Right atrium auricular region (tissue), 2 donors: Measurements from ENCODE around the gene C9orf78. TPM values are rescaled to one million over a fixed set of nuclear protein-coding genes. Genes with fewer than 3 reads are reported as not detected.

ENCODE experiments used
- DNase-seq: peaks from one replicate; pipeline ENCODE4 v3.0.0-alpha.2; 2019; ENCODE audit warnings: low spot score
- H3K27ac ChIP-seq, 2 donors: fragments of 200-600 bp; sonication (generic); 1 replicate in 1 of 2; 2 replicates in 1 of 2; pipeline ENCODE4 v1.5.1; 2016 to 2019
- H3K27me3 ChIP-seq, 2 donors: fragments of 200-600 bp; sonication (generic); one replicate each; pipeline versions ENCODE4 v1.5.1 to v1.6.0; 2017 to 2019
- H3K36me3 ChIP-seq: fragments of 200-600 bp; sonication (generic); one replicate; pipeline ENCODE4 v1.5.1; 2016
- H3K4me1 ChIP-seq, 2 donors: fragments of 200-600 bp; sonication (generic); one replicate each; pipeline versions ENCODE4 v1.5.1 to v1.6.0; 2017 to 2019
- H3K4me3 ChIP-seq, 2 donors: fragments of 200-600 bp; sonication (generic); 1 replicate in 1 of 2; 2 replicates in 1 of 2; pipeline ENCODE4 v1.5.1; 2017 to 2019; ENCODE audit warnings: mild to moderate bottlenecking in 1 of 2, moderate library complexity in 1 of 2
- H3K9me3 ChIP-seq, 2 donors: fragments of 200-600 bp; sonication (generic); one replicate each; pipeline ENCODE4 v1.5.1; 2019
- total RNA-seq, 2 donors: library from RNA; depleted of rRNA; stranded (reverse); fragments of >200 nt; gene quantifications; one replicate each; pipeline ENCODE4 v1.1.0, GENCODE V29; 2016
- TF ChIP-seq, protein P1 (sequence below), 2 donors: fragments of 200-600 bp; sonication (generic); IDR thresholded peaks; one replicate each; pipeline ENCODE4 v1.5.1; 2019; ENCODE audit warnings: antibody characterized with exemption in 2 of 2

C9orf78 gene
- total RNA-seq, 2 donors from 2014 or later, result 43.1 to 67.2 TPM

DNA sequence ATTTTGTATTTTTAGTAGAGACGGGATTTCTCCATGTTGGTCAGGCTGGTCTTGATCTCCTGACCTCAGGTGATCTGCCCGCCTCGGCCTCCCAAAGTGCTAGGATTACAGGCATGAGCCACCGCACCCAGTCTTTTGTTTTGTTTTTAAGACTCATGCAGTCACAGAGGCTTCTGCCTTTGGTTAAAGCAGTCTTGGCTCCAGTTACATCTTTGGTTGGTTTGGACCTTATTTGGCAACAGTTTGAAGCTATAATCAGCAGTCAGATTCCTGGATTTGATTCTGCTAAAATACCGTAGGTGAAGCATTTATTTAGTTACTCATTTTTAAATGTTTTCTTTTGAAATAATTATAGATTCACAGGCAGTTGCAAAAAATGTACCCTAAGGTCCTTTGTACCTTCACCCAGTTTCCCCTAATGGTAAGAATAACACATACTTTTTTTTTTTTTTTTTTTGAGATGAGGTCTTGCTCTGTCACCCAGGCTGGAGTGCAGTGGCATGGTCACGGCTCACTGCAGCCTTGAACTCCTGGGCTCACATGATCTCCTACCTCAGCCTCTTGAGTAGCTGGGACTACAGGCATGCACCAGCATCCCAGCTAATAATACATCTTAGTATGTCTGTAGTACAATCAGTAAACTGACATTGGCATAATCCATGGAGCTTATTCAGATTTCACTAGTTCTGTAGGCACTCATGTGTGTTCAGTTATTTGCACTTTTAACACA lies 15.9 kb upstream of the C9orf78 start:
- peaks cover 39% of the 10 kb centered on the region for H3K36me3 ChIP-seq
- TF ChIP-seq, protein P1, sequence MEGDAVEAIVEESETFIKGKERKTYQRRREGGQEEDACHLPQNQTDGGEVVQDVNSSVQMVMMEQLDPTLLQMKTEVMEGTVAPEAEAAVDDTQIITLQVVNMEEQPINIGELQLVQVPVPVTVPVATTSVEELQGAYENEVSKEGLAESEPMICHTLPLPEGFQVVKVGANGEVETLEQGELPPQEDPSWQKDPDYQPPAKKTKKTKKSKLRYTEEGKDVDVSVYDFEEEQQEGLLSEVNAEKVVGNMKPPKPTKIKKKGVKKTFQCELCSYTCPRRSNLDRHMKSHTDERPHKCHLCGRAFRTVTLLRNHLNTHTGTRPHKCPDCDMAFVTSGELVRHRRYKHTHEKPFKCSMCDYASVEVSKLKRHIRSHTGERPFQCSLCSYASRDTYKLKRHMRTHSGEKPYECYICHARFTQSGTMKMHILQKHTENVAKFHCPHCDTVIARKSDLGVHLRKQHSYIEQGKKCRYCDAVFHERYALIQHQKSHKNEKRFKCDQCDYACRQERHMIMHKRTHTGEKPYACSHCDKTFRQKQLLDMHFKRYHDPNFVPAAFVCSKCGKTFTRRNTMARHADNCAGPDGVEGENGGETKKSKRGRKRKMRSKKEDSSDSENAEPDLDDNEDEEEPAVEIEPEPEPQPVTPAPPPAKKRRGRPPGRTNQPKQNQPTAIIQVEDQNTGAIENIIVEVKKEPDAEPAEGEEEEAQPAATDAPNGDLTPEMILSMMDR (IDR thresholded peaks at IDR 0.05), result no peak
- no peak for DNase-seq

DNA sequence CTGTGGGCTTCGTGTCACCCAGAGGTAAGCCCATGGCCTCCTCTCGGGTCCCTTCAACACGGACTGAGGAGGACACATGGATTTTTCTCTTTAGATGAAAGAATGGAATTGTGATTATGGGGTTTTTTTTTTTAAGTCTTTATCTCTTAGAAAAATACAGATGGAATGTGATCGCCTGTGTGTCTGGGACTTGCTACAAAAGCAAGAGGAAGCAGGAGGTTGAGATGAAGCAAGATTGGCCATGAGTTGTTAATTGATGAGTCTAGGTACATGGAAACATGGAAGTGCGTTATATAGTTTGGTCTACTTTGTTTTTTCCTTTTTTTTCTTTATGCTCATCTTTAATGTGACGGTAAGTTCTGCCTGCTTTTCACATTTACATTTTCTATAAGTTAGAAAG lies 14.8 kb upstream of the C9orf78 start:
- no peak for DNase-seq
- peaks cover 39% of the 10 kb centered on the region for H3K36me3 ChIP-seq

More for the DNA sequence above, 15.9 kb upstream of the C9orf78 start:
- Histone ChIP-seq H3K4me1 (no peaks in the 10 kb centered on the region), H3K9me3 (no peaks in the 10 kb centered on the region), H3K27me3 (no peaks in the 10 kb centered on the region), H3K27ac (no peak overlapping the region), H3K4me3 (no peak overlapping the region)

DNA sequence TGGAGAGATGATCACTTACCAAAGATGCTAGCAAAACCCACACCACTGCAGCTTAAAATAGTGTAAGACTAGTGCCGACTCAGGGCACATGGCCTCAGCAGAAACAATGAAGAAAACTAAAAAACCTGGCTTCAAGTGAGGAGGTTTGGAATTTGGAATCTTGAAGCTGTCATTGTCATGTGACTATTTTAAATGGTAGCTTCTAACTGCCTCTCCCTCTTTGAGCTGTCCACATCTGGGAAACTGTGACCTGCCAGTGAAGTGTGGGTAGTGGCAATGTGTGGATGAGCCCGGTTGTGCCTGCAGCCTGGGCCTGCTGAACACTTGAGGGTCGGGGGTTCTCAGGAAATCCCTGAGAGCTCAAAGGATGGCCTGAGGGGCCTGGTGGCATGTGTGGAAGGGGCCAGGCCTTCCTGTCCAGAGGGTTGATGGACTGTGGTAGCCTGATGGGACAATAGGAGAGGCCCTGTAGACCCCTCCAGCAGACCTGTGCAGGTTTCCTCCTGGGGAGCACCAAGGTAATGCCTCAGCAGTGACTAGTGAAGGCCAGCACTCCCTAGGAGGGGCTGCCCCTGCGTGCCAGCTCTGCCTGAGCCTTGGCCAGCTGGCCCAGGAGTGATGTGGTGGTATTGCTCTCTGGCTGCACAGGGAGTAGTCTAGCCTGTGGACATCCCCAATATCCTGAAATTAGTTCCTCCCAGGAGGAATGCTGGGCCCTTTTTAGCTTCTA lies 13.8 kb upstream of the C9orf78 start:
- Histone ChIP-seq H3K36me3 (peaks cover 29% of the 10 kb centered on the region), H3K27me3 (no peaks in the 10 kb centered on the region), H3K9me3 (no peaks in the 10 kb centered on the region), H3K27ac (no peak overlapping the region), H3K4me1 (no peaks in the 10 kb centered on the region), H3K4me3 (no peak overlapping the region)
- TF ChIP-seq, protein P1 (IDR thresholded peaks at IDR 0.05), result no peak
- DNase-seq, result no peak

More for the DNA sequence above, 14.8 kb upstream of the C9orf78 start:
- Histone ChIP-seq H3K27ac (no peak overlapping the region), H3K4me1 (no peaks in the 10 kb centered on the region), H3K27me3 (no peaks in the 10 kb centered on the region), H3K4me3 (no peak overlapping the region), H3K9me3 (no peaks in the 10 kb centered on the region)
- TF ChIP-seq, protein P1 (IDR thresholded peaks at IDR 0.05), result no peak

DNA sequence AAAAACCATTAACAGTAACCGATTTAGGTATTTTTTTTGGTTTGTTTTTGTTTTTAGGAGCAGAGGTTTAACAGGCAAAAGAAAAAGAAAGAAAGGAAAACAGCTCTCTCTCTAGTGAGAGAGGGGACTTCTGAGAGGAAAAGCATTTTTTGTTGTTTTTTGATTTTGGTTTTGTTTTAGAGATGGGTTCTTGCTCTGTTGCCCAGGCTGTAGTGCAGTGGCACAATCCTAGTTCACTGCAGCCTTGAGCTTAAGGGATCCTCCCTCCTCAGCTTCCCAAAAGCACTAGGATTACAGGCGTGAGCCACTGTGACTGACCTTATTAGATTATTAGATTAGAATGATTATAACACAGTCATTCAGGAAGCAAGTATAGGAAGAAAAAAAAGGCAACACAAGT lies 10.3 kb upstream of the C9orf78 start:
- H3K4me1 ChIP-seq, result no peaks in the 10 kb centered on the region
- H3K4me3 ChIP-seq, result no peak overlapping the region
- H3K36me3 ChIP-seq, result peaks cover 4% of the 10 kb centered on the region
- H3K9me3 ChIP-seq, result no peaks in the 10 kb centered on the region
- TF ChIP-seq, protein P1 (IDR thresholded peaks at IDR 0.05), result no peak
- H3K27ac ChIP-seq, result no peak overlapping the region
- H3K27me3 ChIP-seq, result no peaks in the 10 kb centered on the region
- no peak for DNase-seq

DNA sequence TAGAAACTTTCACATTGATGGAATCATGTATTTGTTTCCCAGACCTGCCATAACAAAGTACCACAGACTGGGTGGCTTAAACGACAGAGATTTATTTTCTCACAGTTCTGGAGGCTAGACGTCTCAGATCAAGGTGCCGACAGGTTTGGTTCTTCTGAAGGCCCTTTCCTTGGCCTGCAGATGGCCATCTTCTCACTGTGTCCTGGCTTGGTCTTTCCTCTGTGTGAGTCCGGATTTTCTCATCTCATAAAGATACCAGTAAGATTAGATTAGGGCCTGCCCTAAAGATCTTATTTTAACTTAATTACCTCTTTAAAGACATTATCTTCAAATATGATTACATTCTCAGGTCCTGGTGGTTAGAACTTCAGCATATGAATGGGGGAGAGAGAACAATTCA lies 6.0 kb upstream of the C9orf78 start:
- no peaks in the 10 kb centered on the region for H3K9me3 ChIP-seq
- H3K36me3 ChIP-seq, result no peaks in the 10 kb centered on the region
- H3K27me3 ChIP-seq, result no peaks in the 10 kb centered on the region
- no peak overlapping the region for H3K4me3 ChIP-seq
- H3K4me1 ChIP-seq, result peaks cover 0 to 15% of the 10 kb centered on the region in 2 donors
- TF ChIP-seq, protein P1 (IDR thresholded peaks at IDR 0.05), result no peak
- no peak overlapping the region for H3K27ac ChIP-seq
- DNase-seq, result no peak
